KMS-11 (cell line): ENCODE results near the gene CDK13.

ENCODE experiments used
- H2AFZ ChIP-seq: fragments of 200-600 bp; sonication (generic); 2 replicates; pipeline ENCODE4 v1.6.1; 2016; ENCODE audit warnings: antibody characterized with exemption, mixed run types, low read depth
- H3K27ac ChIP-seq: fragments of 200-600 bp; sonication (generic); 2 replicates; pipeline ENCODE4 v1.6.1; 2016; ENCODE audit warnings: mild to moderate bottlenecking, mixed run types
- H3K27me3 ChIP-seq: fragments of 200-600 bp; sonication (generic); 2 replicates; pipeline ENCODE4 v1.6.1; 2017; ENCODE audit warnings: mild to moderate bottlenecking, low read depth, mixed run types, moderate library complexity; ENCODE audit not compliant: insufficient read depth
- H3K36me3 ChIP-seq: fragments of 200-600 bp; sonication (generic); 2 replicates; pipeline ENCODE4 v1.6.1; 2017; ENCODE audit warnings: mild to moderate bottlenecking, mixed run types; ENCODE audit not compliant: insufficient read depth
- H3K4me1 ChIP-seq: fragments of 200-600 bp; sonication (generic); 2 replicates; pipeline ENCODE4 v1.6.1; 2016; ENCODE audit warnings: mild to moderate bottlenecking, low read depth, mixed run types; ENCODE audit not compliant: poor library complexity, severe bottlenecking
- H3K4me2 ChIP-seq: fragments of 200-600 bp; sonication (generic); 2 replicates; pipeline ENCODE4 v1.7.0; 2016; ENCODE audit warnings: mild to moderate bottlenecking, mixed run types
- H3K4me3 ChIP-seq: fragments of 200-600 bp; sonication (generic); IDR thresholded peaks from 2 replicates; pipeline ENCODE4 v1.6.1; 2017; ENCODE audit warnings: low read depth, low read length, mixed read lengths; ENCODE audit not compliant: insufficient read depth
- H3K79me2 ChIP-seq: fragments of 200-600 bp; sonication (generic); 2 replicates; pipeline ENCODE4 v1.6.1; 2016; ENCODE audit warnings: low read depth, mixed run types; ENCODE audit not compliant: insufficient read depth
- H3K9ac ChIP-seq: fragments of 200-600 bp; sonication (generic); 2 replicates; pipeline ENCODE4 v1.6.1; 2016; ENCODE audit warnings: mild to moderate bottlenecking, mixed run types
- H4K20me1 ChIP-seq: fragments of 200-600 bp; sonication (generic); 2 replicates; pipeline ENCODE4 v1.6.1; 2016; ENCODE audit warnings: mild to moderate bottlenecking, mixed run types; ENCODE audit not compliant: insufficient read depth
- TF ChIP-seq, protein P1 (sequence below): fragments of 200-600 bp; sonication (generic); conservative IDR thresholded peaks from 2 replicates; pipeline ENCODE4 v1.6.1; 2017; ENCODE audit warnings: low read depth, mild to moderate bottlenecking, antibody characterized with exemption, low read length, moderate library complexity, mixed read lengths

The CDK13 gene

DNA sequence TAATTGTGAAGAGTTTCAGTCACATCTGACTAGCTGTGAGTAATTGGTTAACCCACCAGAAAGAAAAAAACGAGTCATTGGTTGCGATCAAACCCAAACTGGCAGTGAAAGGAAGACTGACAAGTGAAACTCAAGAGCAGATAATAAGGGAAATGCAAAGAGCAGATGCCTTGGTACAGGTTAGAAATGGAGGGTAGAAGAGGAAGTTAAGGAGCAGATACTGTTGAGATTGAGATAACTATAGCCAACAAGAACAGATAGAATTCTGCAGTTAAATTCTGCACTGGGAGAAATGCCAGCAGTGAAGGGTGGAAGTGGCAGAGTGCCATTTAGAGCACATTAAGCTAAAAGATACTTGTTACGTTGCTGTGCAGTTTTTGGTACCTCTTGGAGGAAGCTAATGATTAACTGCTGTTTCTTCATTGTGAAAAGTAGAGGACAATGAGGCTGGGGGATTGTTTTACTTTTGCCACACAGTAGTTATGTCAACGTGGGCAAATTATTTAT is 65.8 kb downstream of the CDK13 start:
- Histone ChIP-seq H3K4me1 (no peaks in the 10 kb centered on the region), H3K4me3 (no peak overlapping the region), H3K9ac (no peak overlapping the region)

DNA sequence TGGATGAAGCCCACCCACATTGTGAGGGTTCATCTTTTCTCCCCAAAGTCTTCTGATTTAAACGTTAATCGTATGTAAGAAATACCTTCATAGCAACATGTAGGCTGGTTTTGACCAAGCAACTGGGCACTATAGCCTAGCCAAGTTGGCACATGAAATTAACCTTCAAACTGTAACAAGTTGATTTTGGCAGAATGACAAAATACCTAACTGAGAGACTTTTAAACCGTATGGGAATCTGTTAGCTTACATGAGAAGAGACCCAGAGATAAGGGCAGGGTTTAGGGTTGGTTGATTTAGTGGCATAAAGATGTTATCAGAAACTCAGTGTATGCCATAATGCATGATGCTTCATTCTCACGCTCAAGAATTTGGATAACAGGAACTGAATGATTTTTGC is 69.5 kb downstream of the CDK13 start:
- Histone ChIP-seq H3K4me2 (no peak overlapping the region), H2AFZ (no peak overlapping the region), H3K36me3 (no peaks in the 10 kb centered on the region), H4K20me1 (no peaks in the 10 kb centered on the region), H3K4me3 (no peak overlapping the region), H3K79me2 (no peaks in the 10 kb centered on the region), H3K27me3 (no peaks in the 10 kb centered on the region), H3K27ac (no peak overlapping the region), H3K9ac (no peak overlapping the region), H3K4me1 (no peaks in the 10 kb centered on the region)
- TF ChIP-seq, protein P1, sequence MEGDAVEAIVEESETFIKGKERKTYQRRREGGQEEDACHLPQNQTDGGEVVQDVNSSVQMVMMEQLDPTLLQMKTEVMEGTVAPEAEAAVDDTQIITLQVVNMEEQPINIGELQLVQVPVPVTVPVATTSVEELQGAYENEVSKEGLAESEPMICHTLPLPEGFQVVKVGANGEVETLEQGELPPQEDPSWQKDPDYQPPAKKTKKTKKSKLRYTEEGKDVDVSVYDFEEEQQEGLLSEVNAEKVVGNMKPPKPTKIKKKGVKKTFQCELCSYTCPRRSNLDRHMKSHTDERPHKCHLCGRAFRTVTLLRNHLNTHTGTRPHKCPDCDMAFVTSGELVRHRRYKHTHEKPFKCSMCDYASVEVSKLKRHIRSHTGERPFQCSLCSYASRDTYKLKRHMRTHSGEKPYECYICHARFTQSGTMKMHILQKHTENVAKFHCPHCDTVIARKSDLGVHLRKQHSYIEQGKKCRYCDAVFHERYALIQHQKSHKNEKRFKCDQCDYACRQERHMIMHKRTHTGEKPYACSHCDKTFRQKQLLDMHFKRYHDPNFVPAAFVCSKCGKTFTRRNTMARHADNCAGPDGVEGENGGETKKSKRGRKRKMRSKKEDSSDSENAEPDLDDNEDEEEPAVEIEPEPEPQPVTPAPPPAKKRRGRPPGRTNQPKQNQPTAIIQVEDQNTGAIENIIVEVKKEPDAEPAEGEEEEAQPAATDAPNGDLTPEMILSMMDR, result no peak

More for the DNA sequence above, 65.8 kb downstream of the CDK13 start:
- TF ChIP-seq, protein P1, result no peak
- no peak overlapping the region for H3K4me2 ChIP-seq
- H2AFZ ChIP-seq, result no peak overlapping the region
- H3K27ac ChIP-seq, result no peak overlapping the region
- H4K20me1 ChIP-seq, result no peaks in the 10 kb centered on the region
- no peaks in the 10 kb centered on the region for H3K36me3 ChIP-seq
- H3K27me3 ChIP-seq, result no peaks in the 10 kb centered on the region
- no peaks in the 10 kb centered on the region for H3K79me2 ChIP-seq

DNA sequence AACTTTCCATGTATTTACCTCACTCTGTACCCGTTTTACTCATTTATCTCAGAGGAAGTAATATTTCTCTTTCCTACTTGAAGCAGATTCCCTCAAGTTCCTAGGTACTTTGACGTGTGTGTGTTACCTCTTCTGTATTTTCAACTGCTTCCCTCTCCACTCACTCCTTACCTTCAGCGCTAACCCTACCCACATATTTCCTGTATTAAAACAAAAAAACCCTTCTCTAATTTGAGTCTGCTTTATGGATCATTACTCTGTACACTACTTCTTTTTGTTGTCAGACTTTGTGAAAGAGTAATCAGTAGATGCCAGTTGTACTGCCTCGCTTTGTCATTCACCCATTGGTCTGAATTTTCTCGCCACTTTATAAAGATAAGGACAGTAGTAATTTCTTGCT is 74.0 kb downstream of the CDK13 start:
- H2AFZ ChIP-seq, result no peak overlapping the region
- H3K36me3 ChIP-seq, result no peaks in the 10 kb centered on the region
- H3K27ac ChIP-seq, result no peak overlapping the region
- no peaks in the 10 kb centered on the region for H3K4me1 ChIP-seq
- no peaks in the 10 kb centered on the region for H3K79me2 ChIP-seq
- H3K4me2 ChIP-seq, result no peak overlapping the region
- H4K20me1 ChIP-seq, result no peaks in the 10 kb centered on the region
- TF ChIP-seq, protein P1, result no peak
- H3K27me3 ChIP-seq, result no peaks in the 10 kb centered on the region
- no peak overlapping the region for H3K9ac ChIP-seq
- H3K4me3 ChIP-seq, result no peak overlapping the region

DNA sequence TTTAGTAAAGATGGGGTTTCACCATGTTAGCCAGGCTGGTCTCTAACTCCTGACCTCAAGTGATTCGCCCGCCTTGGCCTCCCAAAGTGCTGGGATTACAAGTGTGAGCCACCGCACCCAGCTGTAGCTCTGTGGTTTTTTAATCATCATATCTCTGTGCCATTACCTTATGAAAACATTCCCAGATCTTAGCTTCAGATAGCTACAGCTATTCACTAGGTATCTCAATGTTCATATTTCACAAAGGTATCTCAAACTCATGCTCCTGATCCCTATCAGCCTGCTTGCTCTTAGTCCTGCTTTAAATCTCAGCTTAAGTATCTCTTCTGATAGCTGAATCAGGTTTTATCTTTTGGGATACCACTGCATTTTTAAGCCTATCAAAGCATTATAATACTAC is 74.8 kb downstream of the CDK13 start:
- no peaks in the 10 kb centered on the region for H3K27me3 ChIP-seq
- no peaks in the 10 kb centered on the region for H4K20me1 ChIP-seq
- TF ChIP-seq, protein P1, result no peak
- no peak overlapping the region for H3K4me3 ChIP-seq
- no peak overlapping the region for H3K27ac ChIP-seq
- no peak overlapping the region for H3K4me2 ChIP-seq
- no peaks in the 10 kb centered on the region for H3K4me1 ChIP-seq
- no peak overlapping the region for H3K9ac ChIP-seq
- no peak overlapping the region for H2AFZ ChIP-seq
- no peaks in the 10 kb centered on the region for H3K79me2 ChIP-seq
- no peaks in the 10 kb centered on the region for H3K36me3 ChIP-seq

DNA sequence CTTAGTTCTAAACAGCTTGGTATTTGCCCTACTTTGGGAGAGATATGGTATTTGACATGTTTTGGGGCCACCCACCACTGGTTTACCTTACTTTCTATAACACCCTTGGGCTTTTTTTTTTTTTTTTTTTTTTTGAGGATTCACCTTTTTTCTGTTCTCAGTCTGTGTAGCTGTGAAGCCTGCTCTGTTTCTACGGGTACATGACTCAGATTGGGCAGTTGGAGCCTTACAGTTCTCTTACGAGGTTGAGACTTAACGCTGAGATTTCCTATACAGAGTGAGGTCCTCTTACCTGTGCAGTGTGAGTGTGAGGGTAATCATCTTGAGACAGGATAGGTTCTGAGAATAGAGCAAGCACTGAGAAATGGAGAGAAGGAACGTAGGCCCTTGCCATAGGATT is 77.5 kb downstream of the CDK13 start:
- H3K4me2 ChIP-seq, result no peak overlapping the region
- TF ChIP-seq, protein P1, result no peak
- H3K36me3 ChIP-seq, result no peaks in the 10 kb centered on the region
- no peaks in the 10 kb centered on the region for H3K4me1 ChIP-seq
- H4K20me1 ChIP-seq, result no peaks in the 10 kb centered on the region
- no peaks in the 10 kb centered on the region for H3K79me2 ChIP-seq
- H2AFZ ChIP-seq, result no peak overlapping the region
- no peaks in the 10 kb centered on the region for H3K27me3 ChIP-seq
- H3K9ac ChIP-seq, result no peak overlapping the region
- no peak overlapping the region for H3K4me3 ChIP-seq
- H3K27ac ChIP-seq, result no peak overlapping the region
